HEK293T (cell line): ENCODE data around the gene ZNF574.

ENCODE experiments used
- CTCF ChIA-PET: fragments of 350-600 bp; formaldehyde crosslinking; extraction: SDS; loops from one replicate; lab custom pipeline; 2021; ENCODE audit warnings: antibody characterized with exemption, inconsistent platforms; lab: Yijun Ruan, JAX
- POLR2A ChIA-PET: fragments of 350-600 bp; formaldehyde crosslinking; extraction: SDS; loops from one replicate; lab custom pipeline; 2020; ENCODE audit warnings: antibody characterized with exemption, inconsistent platforms; lab: Yijun Ruan, JAX
- DNase-seq: peaks from one replicate; pipeline ENCODE4 v3.0.0; 2012; ENCODE audit warnings: mixed read lengths; ENCODE audit errors: extremely low spot score
- ARNT ChIP-seq: fragments of 450-650 bp; IDR thresholded peaks from 2 replicates; pipeline ENCODE4 v1.6.1; 2017; ENCODE audit warnings: mild to moderate bottlenecking
- BHLHE40 ChIP-seq: fragments of 450-650 bp; IDR thresholded peaks from 2 replicates; pipeline ENCODE4 v1.6.1; 2016; ENCODE audit warnings: mild to moderate bottlenecking, moderate library complexity, borderline replicate concordance
- CTBP1 ChIP-seq: fragments of 450-650 bp; IDR thresholded peaks from 2 replicates; pipeline ENCODE4 v1.6.1; 2016; ENCODE audit warnings: borderline replicate concordance
- ELF4 ChIP-seq: fragments of 450-650 bp; IDR thresholded peaks from 2 replicates; pipeline ENCODE4 v1.6.1; 2017; ENCODE audit warnings: antibody characterized with exemption
- FOXA1 ChIP-seq: fragments of 450-650 bp; IDR thresholded peaks from 2 replicates; pipeline ENCODE4 v1.6.1; 2016; ENCODE audit warnings: mild to moderate bottlenecking
- FOXK2 ChIP-seq: fragments of 450-650 bp; IDR thresholded peaks from 2 replicates; pipeline ENCODE4 v1.6.1; 2016; ENCODE audit warnings: mild to moderate bottlenecking
- FOXM1 ChIP-seq: fragments of 450-650 bp; IDR thresholded peaks from 2 replicates; pipeline ENCODE4 v1.6.1; 2017; ENCODE audit warnings: mild to moderate bottlenecking, borderline replicate concordance
- HDGF ChIP-seq: fragments of 450-650 bp; IDR thresholded peaks from 2 replicates; pipeline ENCODE4 v1.6.1; 2017; ENCODE audit warnings: antibody characterized with exemption, borderline replicate concordance
- L3MBTL2 ChIP-seq: fragments of 450-650 bp; conservative IDR thresholded peaks from 2 replicates; pipeline ENCODE4 v1.6.1; 2016; ENCODE audit warnings: mild to moderate bottlenecking
- LEF1 ChIP-seq: fragments of 450-650 bp; IDR thresholded peaks from 2 replicates; pipeline ENCODE4 v1.6.1; 2017; ENCODE audit warnings: mild to moderate bottlenecking, borderline replicate concordance
- NFRKB ChIP-seq: fragments of 450-650 bp; IDR thresholded peaks from 2 replicates; pipeline ENCODE4 v1.6.1; 2016; ENCODE audit warnings: mild to moderate bottlenecking, moderate library complexity
- SP1 ChIP-seq: fragments of 450-650 bp; IDR thresholded peaks from 2 replicates; pipeline ENCODE4 v1.6.1; 2017
- SUZ12 ChIP-seq: fragments of 450-650 bp; IDR thresholded peaks from 2 replicates; pipeline ENCODE4 v1.6.1; 2016; ENCODE audit warnings: mild to moderate bottlenecking
- TARDBP ChIP-seq: fragments of 450-650 bp; IDR thresholded peaks from 2 replicates; pipeline ENCODE4 v1.6.1; 2016
- ZNF384 ChIP-seq: fragments of 450-650 bp; IDR thresholded peaks from 2 replicates; pipeline ENCODE4 v1.6.1; 2016
- TF ChIP-seq, protein P1 (sequence below): fragments of 450-650 bp; IDR thresholded peaks from 2 replicates; pipeline ENCODE4 v1.6.1; 2016

The ZNF574 gene

DNA sequence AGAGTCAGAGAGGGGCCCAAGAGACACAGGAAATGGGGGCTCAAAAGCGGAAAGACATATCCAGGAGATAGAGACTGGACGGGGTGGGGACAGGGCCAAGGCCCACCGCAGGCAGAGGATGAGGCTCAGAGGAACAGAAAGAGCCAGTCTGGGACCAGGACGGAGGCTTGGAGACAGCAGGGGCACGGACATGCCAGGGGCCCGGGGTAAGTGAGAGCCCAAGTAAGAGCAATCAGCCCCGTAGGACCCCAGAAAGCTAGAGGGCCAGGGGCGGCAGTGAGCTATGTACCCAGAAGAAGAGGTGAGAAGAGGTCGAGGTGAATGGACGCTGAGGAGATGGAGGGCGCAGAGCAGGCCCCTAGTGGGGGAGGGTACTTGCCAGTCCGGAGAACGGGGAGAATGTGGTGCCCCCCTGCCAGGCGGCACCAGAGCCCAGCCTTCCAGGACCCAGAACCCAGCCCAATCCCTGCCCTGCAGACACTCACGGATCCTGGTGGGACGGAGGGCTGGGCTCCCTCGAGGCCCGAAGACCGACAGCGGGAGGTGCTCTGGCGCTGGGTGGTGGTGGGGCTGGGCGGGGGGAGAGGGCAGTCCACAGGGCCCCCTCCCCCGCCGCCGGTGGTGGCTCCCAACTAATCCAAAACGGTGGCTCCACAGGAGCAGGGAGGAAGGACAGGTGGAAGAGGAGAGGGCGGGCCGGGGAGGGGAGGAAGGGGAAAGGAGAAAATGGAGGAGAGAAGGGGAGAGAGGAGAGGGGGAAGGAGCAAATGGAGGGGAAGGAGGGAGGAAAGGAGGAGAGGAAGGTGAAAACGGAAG lies 7.0 kb upstream of the ZNF574 start:
- TF ChIP-seq SUZ12: no peak
- no peak for TF ChIP-seq FOXK2
- DNase-seq: no peak
- POLR2A ChIA-PET: no interaction called here
- CTCF ChIA-PET: interaction anchor here (0.8 to 1.0 kb wide), 2 partner anchors 34 to 41 kb away, joined by 3 to 4 read pairs; no protein-coding TSS in a partner anchor

- ChIA-PET POLR2A (no interaction called here), CTCF (interaction anchor here (0.8 kb wide), 1 partner anchor 42 kb away, joined by 3 read pairs; no protein-coding TSS in a partner anchor)
- TF ChIP-seq ELF4 (no peak), LEF1 (no peak), SUZ12 (no peak), BHLHE40 (no peak), FOXM1 (no peak), NFRKB (no peak), ZNF384 (no peak), CTBP1 (no peak)
- DNase-seq: no peak
Measured at GRCh38 chr19:42069619-42070351, 6.2 kb upstream of the ZNF574 start, which contains the start of gene GRIK5. TSS of gene GRIK5 (minus strand) at chr19:42070206. CDS start at chr19:42065770, 4,436 bp downstream.

DNA sequence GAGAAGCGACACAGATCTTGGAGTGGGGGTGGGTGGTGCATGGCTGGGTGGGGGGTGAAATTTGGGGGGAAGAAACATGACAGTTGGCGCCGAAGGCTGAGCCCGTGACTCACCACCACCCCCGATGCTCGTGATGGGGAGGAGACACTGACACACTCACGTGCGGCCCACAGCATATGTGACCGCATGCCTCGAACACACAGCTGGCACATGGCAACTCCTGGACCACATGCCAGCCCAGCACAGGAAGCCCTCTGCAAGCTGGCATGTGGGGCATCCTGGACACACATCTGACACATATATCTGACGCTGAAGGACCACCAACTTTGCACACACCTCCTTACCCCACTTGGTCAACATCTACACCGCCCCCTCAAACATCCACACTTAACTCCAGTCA lies 4.7 kb upstream of the ZNF574 start:
- ChIA-PET POLR2A (interaction anchor here (0.9 kb wide), 1 partner anchor 43 kb away, joined by 3 read pairs; no protein-coding TSS in a partner anchor), CTCF (interaction anchor here (0.9 kb wide), 1 partner anchor 36 kb away, joined by 7 read pairs; no protein-coding TSS in a partner anchor)
- DNase-seq: no peak
- TF ChIP-seq TARDBP (no peak), BHLHE40 (no peak), HDGF (no peak), LEF1 (no peak), ZNF384 (no peak), SP1 (no peak), L3MBTL2 (no peak), NFRKB (no peak), SUZ12 (no peak), FOXK2 (no peak), ARNT (no peak), CTBP1 (no peak), FOXA1 (no peak), FOXM1 (no peak), ELF4 (no peak)
- TF ChIP-seq, protein P1, sequence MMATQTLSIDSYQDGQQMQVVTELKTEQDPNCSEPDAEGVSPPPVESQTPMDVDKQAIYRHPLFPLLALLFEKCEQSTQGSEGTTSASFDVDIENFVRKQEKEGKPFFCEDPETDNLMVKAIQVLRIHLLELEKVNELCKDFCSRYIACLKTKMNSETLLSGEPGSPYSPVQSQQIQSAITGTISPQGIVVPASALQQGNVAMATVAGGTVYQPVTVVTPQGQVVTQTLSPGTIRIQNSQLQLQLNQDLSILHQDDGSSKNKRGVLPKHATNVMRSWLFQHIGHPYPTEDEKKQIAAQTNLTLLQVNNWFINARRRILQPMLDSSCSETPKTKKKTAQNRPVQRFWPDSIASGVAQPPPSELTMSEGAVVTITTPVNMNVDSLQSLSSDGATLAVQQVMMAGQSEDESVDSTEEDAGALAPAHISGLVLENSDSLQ: no peak

DNA sequence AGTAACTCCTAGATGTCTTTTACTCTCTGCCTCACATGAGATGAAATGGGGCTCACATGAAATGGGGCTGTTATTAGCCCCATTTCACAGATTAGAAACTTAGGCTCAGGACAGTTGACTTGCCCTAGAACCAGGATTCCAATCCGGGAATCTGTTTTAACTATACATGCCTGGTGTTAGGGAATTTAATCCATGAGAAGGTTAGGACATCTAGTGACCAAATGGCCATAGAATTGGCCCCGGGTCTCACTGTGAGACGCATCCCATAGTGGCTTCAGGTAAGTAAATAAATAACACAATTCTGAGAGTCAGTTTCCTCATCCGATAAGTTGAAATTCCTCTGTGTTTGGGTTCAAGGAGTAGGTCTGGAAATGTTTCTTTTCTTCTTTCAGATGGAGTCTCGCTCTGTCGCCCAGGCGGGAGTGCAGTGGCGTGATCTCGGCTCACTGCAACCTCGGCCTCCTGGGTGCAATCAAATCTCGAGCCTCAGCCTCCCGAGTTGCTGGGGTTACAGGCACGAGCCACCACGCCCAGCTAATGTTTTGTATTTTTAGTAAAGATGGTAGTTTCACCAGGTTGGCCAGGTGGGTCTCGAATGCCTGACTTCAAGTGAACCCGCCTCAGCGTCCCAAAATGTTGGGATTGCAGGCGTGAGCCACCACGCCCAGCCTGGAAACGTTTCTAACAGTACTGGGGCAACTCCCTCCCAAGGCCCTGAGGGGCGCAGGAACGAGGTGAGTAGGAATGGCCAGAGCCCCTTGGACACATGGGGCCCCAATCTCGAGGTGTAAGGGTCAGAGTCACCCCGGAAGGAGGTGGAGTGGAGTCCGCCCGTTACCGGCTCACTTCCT lies 1.2 kb upstream of the ZNF574 start:
- TF ChIP-seq, protein P1: no peak
- ChIA-PET POLR2A (interaction anchor here (0.7 to 1.0 kb wide), 2 partner anchors 10 to 21 kb away, joined by 3 to 4 read pairs; no protein-coding TSS in a partner anchor), CTCF (no interaction called here)
- peak; percentile 32 for DNase-seq

DNA sequence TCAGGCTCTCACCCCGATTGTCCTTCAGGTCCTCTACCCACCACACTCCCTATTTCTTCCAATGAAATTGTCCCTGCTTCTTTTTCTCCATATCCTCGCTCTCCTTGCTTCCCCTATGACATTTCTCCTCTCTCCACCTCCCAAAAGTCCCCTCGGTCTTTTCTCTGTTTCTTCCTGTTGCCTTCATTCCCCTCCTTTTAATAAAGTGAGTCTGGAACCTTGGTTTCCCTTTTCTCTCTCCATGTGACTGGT lies 676 bp upstream of the ZNF574 start:
- no peak for TF ChIP-seq SUZ12
- no peak for TF ChIP-seq FOXA1
- peak; percentile 73 for TF ChIP-seq L3MBTL2
- no peak for TF ChIP-seq CTBP1
- ChIA-PET CTCF (no interaction called here), POLR2A (interaction anchor here (1.0 kb wide), 1 partner anchor 22 kb away, joined by 3 read pairs; no protein-coding TSS in a partner anchor)
- no peak for DNase-seq

- ChIA-PET POLR2A (interaction anchor here (0.8 to 2.1 kb wide), 12 partner anchors 11 to 144 kb away, joined by 3 to 11 read pairs (median 4); partner anchors contain the start of genes RABAC1 and ZNF526), CTCF (interaction anchor here (0.5 kb wide), 1 partner anchor 483 kb away, joined by 7 read pairs; no protein-coding TSS in a partner anchor)
- TF ChIP-seq SP1 (no peak), BHLHE40 (no peak), HDGF (no peak), L3MBTL2 (no peak), ELF4 (no peak), LEF1 (no peak), CTBP1 (no peak), ZNF384 (no peak), SUZ12 (no peak), TARDBP (no peak), FOXA1 (no peak), NFRKB (no peak), ARNT (no peak), FOXM1 (no peak), FOXK2 (no peak)
- TF ChIP-seq, protein P1: no peak
- DNase-seq: no peak
Measured at GRCh38 chr19:42076380-42076944, 496 bp downstream of the ZNF574 start.
